GM23338 (cell line): ENCODE measurements around the gene ZNF638.

Experiments used
- CREB1 ChIP-seq: fragments of 250-450 bp; sonication (Bioruptor Pico); IDR thresholded peaks from 2 replicates; pipeline ENCODE4 v1.5.0; 2020; ENCODE audit warnings: low read depth, mild to moderate bottlenecking, moderate library complexity
- EZH2 ChIP-seq: fragments of 200-600 bp; sonication (generic); IDR thresholded peaks from one replicate; pipeline ENCODE4 v1.8.0; 2017; ENCODE audit warnings: antibody characterized with exemption, mild to moderate bottlenecking, low read depth; ENCODE audit not compliant: unreplicated experiment
- EZH2phosphoT487 ChIP-seq: fragments of 200-600 bp; sonication (generic); IDR thresholded peaks from one replicate; pipeline ENCODE4 v1.8.1; 2018; ENCODE audit warnings: antibody characterized with exemption; ENCODE audit not compliant: unreplicated experiment
- JUNB ChIP-seq: IDR thresholded peaks from one replicate; pipeline ENCODE4 v1.6.1; 2016; ENCODE audit warnings: antibody characterized with exemption; ENCODE audit not compliant: unreplicated experiment
- POLR2AphosphoS5 ChIP-seq: IDR thresholded peaks from 2 replicates; pipeline ENCODE4 v1.6.1; 2016; ENCODE audit warnings: antibody characterized with exemption, low read depth
- STAT1 ChIP-seq: IDR thresholded peaks from one replicate; pipeline ENCODE4 v1.6.1; 2016; ENCODE audit warnings: antibody characterized with exemption; ENCODE audit not compliant: unreplicated experiment
- TF ChIP-seq, protein P1 (sequence below), 2 experiments: fragments of 200-600 bp in 1 of 2; sonication (generic) in 1 of 2; conservative IDR thresholded peaks; 2 replicates each; pipeline versions ENCODE4 v1.5.1 to v1.6.1; 2016 to 2017; ENCODE audit warnings: antibody characterized with exemption in 2 of 2, low read depth in 2 of 2, mild to moderate bottlenecking in 2 of 2, moderate library complexity in 1 of 2
- TF ChIP-seq, protein P2 (sequence below): IDR thresholded peaks from one replicate; pipeline ENCODE4 v1.6.1; 2018; ENCODE audit warnings: antibody characterized with exemption; ENCODE audit not compliant: unreplicated experiment

DNA sequence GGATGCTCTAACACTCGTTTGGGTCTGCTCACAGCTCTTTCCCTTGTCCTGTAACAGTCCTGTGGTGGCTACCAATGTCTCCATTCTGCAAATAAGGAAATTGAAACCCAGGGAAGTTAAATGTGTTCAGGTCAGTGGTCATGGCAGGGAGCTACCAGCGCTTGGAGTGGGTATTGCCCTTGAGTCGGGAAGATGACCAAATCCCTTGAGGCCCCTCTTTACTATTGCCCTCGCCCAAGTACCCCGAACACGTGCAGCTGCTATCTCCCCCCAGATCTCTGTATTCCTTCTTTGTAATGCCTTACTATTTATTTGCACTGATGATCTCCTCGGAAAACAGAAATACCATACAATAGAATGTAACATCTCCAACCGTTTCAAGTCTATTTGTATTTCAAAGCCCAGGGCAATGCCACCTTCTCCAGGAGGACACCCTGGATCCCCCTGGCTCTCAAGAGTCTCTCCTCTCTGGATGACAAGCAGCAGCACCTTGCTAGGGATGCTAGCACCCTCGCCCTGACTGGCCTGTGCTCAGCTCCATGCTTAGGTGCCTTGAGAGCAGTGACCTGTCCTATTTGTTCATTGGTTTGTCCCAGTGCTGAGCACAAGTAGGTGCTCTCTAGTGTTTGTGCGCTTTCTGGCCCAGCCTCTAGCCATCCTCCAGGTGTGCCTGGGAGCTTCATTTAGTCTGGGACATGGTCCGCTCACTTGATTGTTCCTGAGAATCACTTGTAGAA, 136.9 kb downstream of the ZNF638 start:
- TF ChIP-seq POLR2AphosphoS5 (no peak), EZH2 (no peak), CREB1 (CRISPR knock-in tag) (no peak), EZH2phosphoT487 (no peak), JUNB (no peak), STAT1 (no peak)
- TF ChIP-seq, protein P1, sequence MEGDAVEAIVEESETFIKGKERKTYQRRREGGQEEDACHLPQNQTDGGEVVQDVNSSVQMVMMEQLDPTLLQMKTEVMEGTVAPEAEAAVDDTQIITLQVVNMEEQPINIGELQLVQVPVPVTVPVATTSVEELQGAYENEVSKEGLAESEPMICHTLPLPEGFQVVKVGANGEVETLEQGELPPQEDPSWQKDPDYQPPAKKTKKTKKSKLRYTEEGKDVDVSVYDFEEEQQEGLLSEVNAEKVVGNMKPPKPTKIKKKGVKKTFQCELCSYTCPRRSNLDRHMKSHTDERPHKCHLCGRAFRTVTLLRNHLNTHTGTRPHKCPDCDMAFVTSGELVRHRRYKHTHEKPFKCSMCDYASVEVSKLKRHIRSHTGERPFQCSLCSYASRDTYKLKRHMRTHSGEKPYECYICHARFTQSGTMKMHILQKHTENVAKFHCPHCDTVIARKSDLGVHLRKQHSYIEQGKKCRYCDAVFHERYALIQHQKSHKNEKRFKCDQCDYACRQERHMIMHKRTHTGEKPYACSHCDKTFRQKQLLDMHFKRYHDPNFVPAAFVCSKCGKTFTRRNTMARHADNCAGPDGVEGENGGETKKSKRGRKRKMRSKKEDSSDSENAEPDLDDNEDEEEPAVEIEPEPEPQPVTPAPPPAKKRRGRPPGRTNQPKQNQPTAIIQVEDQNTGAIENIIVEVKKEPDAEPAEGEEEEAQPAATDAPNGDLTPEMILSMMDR (conservative IDR thresholded peaks at IDR 0.05; ENCODE audit: low read depth in 2 of 2) = no peak
- TF ChIP-seq, protein P2, sequence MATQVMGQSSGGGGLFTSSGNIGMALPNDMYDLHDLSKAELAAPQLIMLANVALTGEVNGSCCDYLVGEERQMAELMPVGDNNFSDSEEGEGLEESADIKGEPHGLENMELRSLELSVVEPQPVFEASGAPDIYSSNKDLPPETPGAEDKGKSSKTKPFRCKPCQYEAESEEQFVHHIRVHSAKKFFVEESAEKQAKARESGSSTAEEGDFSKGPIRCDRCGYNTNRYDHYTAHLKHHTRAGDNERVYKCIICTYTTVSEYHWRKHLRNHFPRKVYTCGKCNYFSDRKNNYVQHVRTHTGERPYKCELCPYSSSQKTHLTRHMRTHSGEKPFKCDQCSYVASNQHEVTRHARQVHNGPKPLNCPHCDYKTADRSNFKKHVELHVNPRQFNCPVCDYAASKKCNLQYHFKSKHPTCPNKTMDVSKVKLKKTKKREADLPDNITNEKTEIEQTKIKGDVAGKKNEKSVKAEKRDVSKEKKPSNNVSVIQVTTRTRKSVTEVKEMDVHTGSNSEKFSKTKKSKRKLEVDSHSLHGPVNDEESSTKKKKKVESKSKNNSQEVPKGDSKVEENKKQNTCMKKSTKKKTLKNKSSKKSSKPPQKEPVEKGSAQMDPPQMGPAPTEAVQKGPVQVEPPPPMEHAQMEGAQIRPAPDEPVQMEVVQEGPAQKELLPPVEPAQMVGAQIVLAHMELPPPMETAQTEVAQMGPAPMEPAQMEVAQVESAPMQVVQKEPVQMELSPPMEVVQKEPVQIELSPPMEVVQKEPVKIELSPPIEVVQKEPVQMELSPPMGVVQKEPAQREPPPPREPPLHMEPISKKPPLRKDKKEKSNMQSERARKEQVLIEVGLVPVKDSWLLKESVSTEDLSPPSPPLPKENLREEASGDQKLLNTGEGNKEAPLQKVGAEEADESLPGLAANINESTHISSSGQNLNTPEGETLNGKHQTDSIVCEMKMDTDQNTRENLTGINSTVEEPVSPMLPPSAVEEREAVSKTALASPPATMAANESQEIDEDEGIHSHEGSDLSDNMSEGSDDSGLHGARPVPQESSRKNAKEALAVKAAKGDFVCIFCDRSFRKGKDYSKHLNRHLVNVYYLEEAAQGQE = no peak
